Measurements from ENCODE around the gene MGST2.
A peak's percentile ranks its signal among the peaks of the same experiment; 100 is the strongest.
"Not testable (repeated sequence)": the region's sequence is repeated elsewhere in the genome, so short reads cannot be mapped to it uniquely, and the experiment has no call there.

MGST2 gene

DNA sequence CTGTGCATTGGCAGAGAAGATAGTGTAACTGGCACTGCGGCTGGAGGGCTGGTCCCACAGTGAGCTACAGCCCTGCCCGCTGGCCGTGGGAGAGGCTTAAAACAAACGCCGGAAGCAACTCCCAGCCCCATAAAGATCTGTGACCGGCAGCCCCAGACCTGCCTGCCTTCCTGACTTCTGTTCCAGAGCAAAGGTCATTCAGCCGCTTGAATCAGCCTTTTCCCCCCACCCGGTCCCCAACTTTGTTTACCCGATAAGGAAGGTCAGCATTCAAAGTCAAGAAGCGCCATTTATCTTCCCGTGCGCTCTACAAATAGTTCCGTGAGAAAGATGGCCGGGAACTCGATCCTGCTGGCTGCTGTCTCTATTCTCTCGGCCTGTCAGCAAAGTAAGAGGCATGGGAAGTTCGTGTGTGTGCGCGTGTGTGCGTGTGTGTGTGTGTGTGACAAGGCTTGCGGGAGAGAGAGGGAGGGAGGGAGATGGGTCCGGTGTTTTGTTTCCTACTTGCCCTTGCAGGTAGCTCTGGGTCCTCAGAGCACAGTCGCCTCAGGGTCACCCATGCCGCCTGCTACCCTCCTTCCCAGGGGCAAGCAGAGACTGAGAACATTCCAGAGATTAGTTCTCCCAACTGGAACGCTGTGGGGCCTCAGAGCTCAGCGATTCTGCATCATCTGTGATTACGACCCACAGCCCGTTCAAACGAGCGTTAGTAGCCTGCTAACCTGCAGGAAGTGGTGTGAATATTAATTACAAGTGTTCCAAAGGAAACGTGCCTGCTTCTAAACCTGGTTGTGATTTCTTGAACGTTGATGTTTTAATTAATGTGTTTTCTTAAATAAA is at the start of gene MGST2:
Gene MGST2, plus strand, starts transcription at position 130 of the 840 bp plus-strand sequence. Its CDS starts 201 bp downstream, at position 331.
- DNase-seq (ENCODE audit: low read depth in 2 of 3, low spot score in 1 of 3) = peak in 1 of 3 donors; percentile 15

DNA sequence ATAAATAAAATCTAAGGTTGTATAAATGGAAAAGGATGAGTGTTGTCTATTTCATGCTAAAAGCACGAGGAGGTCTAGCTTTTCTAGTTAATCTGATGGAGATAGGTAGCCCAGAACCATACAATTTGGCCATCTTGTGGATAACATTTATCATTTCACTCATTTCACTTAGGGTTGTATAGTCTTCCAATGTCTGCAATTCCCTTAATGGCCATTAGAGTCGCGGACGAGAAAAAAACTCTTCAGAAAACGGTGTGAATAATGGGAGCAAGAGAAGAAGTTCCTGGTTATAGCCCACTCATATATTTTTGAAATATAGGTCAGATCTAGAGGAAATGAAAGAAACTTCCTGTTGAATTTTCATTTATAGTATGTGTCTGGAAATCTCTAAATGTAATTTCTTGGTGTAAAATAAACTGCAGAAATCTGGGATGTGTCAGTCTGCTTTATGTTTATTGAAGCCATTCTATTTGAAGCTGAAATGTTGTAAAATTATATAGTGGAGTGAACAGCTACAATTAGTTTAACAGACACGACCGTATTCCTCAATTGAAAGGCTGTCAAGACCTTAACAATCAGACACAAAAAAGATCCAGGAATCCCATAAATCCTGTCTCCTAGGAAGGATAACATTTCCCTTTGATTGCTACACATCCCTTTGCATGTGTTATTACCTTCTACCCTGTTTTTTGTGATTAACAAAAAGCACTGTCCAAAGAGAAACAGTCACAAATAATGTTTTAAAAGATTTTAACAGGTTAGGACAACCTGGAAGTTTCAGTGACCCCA is 47.7 kb upstream of the MGST2 start:
- DNase-seq (ENCODE audit: low read depth in 2 of 3, low spot score in 1 of 3) = no peak

DNA sequence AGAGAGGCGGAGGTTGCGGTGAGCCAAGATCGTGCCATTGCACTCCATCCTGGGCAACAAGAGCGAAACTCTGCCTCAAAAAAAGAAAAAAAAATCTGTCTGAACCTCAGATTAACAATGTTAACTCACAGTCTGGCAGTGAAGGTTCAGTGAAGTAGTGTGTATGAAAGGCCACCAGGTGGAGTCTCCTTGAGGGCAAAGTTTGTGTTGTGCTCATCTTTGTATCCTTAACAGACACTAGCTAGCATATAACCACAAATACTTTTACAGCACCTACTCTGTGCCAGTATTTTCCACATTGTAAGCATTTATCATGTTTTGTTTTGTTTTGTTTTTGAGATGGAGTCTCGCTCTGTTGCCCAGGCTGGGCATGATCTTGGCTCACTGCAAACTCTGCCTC is 46.0 kb upstream of the MGST2 start:
- DNase-seq (ENCODE audit: low read depth in 2 of 3, low spot score in 1 of 3) = no peak

DNA sequence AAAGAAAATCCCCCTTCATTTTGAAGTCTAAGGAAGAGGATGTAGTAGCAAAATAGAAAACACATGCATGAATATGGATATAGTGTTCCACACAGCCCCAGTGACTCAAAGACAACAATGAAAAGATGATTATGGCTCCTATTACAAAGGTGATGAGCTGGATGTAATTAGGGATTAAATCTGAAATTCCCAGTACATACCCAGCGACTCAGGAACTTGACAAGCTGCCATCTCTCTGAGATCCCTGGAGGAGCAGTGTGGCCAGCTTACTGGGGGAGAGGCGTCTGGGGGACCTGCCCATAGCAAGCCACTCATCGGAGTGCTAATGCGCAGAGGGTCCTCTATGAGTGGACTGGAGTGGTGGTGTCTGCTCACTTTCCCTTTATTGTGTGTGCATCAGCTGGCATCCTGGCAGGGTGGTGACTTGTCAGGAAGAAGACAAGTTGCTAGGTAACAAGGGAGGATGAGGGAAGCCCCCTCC is 42.7 kb upstream of the MGST2 start:
- no peak for DNase-seq (ENCODE audit: low read depth in 2 of 3, low spot score in 1 of 3)

DNA sequence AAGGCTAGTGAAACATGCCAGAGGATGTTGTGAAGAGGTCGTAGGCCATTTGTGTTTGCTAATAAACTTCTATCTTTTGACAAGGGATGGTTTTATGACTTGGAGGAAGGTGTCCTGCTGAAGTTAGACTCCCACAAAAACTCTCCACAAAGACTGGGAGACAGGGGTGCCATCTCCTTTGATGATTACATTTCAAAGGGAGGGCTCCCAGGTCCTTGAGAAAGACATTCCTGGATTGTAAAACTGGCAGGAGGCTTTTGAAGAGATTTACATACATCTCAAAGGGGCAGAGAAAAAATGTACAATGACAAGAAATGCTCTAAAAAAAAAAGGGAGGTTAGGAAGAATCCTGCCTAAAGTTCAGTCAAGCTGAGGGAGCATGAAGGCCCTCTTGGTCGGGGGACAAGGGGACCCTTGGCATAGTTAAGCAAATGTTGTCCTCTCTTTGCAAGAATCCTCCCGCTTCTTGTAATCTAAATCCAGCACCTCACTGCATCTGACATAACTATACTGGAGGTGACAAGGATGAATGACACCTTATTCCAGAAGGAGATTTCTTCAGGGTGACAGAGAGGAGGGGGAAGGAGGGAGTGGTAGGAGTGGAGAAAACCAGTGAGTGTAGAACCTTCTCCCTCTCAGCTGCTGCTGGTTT is 41.1 kb upstream of the MGST2 start:
- DNase-seq (ENCODE audit: low read depth in 2 of 3, low spot score in 1 of 3) = no peak

DNA sequence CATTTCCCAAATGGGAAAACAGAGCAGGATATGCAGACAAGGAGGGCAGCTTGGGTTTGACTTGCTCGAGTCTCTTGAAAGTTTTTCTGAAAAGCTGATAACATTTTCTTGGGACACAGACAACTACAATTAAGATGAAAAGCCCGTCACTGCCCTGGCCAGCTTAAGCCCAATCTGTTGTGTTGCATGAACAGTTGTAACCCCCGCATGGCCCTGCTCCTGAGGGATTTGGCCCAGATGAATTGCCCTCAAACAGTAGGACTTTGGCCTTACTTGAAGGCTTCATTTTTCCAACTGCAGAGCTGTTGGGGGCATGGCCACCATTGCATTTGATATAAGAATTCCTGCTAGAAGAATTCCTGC is 40.5 kb upstream of the MGST2 start:
- no peak for DNase-seq (ENCODE audit: low read depth in 2 of 3, low spot score in 1 of 3)

DNA sequence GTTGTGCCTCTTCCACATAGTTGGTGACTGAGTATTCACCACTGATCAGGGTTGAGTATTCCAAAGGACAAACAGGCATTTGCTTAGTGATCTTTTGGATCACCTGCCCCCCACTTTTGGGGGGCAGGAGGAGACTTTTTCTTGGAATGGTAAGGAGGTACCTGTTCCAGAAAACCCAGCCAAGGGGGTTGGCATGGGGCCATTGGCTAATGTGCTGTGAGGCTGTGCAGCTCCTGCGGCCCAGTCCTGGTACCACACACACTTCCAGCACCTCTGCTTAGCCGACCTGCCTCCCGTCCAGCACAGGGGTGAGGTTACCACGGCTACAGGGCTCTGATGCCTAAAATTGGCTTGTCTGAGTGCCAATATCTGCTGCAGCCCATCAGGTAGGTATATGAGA is 40.1 kb upstream of the MGST2 start:
- no peak for DNase-seq (ENCODE audit: low read depth in 2 of 3, low spot score in 1 of 3)

DNA sequence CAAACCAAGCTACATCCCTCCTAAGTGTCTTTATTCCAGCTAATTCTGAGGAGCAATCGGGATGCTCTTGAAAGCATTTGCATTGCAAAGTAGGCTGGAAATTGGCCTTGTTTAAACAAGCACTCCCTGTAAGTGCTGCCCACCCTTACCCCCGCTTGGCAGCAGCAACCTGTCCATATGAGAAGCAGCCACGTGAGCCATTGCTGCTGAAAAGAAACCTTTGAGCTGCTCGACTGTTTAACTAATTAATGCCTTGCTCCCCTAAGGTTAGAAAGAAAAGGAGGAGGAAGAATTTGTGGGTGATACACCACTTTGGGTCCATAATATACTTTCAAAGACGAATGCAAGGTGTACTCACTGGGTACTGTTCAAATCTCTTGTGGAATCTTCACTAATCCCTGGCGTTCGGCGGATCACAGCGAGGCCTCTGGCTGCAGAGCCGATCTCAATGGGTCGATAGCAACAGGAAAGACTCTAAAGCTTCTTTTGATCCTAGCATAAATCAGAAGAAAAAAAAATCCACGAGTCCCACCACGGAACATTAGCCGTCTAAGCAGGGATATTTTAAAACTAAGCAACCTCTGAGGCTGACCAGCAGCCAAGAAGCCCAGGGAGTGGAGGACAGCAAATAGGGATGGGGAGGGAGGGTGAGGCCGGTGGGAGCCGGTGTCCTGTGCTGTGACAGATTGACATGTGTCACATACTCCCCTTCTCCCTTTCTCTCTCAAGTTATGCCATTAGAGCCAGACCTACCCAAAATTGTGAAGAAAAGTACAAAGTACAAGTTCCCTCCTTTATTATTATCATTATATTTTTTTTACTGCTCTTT is 37.2 kb upstream of the MGST2 start:
- DNase-seq (ENCODE audit: low read depth in 2 of 3, low spot score in 1 of 3) = no peak

DNA sequence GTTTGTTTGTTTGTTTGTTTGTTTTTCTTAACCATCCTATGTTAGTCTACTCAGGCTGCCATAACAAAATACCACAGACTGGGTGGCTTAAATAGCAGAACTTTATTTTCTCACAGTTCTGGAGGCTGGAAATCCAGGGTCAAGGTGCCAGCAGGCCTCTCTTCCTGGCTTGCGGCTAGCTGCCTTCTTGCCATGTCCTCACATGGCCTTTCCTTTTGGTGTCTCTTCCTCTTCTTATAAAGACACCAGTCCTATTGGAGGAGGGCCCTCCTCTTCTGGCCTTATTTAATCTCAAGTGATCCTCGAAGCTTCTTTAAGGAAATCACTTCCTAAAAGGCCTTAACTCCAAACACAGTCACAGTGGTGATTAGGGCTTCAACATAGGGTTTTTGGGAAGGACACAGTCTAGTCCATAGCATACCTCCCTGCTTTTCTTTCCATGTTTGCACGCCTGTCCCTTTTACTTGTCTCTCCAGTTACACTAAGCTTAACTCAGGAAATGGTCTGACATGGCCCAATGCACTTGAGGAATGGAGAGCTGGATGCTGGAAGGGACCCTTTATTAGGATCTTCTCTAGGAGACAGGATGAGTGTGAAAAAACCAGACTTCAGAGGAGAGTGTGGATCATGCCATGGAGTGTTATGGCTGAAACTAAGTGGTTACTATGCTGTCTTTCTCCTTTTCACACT is 36.0 kb upstream of the MGST2 start:
- DNase-seq (ENCODE audit: low read depth in 2 of 3, low spot score in 1 of 3) = no peak

DNA sequence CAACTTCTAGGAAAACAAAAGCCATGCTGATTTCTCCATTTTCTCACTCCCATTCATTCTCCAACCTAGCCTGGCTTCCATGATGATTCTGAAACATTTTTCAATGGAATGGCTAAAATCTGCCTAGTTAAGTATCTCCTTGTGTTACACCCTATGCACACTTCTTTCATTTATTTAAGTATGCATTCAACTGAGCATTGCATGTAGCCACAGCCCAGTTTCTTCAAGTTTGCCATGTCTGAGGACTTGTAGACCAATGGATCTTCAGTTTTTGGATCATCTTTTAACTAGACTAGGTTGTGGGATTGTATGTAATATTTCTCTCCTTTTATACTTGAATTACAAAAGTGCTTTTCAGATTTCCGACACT is 35.5 kb upstream of the MGST2 start:
- DNase-seq (ENCODE audit: low read depth in 2 of 3, low spot score in 1 of 3) = no peak

DNA sequence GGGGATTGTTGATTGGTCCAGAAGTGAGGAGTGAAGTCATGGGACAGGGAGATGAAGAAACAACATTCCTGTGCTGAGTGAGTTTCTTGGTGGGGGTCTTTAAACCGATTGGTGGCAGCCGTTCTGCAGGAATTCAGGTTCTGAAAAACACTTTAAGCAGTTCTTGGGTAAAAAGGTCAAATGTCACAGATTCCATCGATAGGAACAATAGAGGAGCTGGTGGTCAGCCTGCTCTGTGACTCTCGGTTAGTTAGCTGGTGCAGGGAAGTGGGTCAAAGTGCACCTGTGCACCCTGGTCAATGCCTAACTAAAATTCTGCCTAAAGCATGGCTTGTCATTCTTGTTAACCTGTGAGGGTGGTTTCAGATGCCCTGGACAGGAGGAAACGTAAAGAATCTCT is 34.6 kb upstream of the MGST2 start:
- no peak for DNase-seq (ENCODE audit: low read depth in 2 of 3, low spot score in 1 of 3)

DNA sequence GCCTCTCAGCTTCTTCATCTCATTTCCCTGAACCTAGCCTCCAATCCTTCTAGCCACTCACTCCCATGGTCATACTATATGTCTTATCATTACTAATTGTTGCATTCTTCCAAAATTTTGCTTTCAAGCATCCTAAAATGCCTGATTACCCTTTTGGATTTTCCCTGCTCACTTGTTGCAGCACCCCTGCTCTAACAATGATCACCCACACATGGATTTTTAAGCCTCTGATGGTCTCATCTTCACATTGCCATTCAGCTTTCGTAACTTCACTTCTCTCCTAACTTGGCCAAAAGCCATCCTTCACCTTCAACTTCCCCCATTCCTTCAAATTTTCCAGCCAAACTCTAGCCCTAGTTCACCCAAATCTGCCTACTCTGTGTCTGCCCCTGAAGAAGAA is 33.8 kb upstream of the MGST2 start:
- DNase-seq (ENCODE audit: low read depth in 2 of 3, low spot score in 1 of 3) = no peak

DNA sequence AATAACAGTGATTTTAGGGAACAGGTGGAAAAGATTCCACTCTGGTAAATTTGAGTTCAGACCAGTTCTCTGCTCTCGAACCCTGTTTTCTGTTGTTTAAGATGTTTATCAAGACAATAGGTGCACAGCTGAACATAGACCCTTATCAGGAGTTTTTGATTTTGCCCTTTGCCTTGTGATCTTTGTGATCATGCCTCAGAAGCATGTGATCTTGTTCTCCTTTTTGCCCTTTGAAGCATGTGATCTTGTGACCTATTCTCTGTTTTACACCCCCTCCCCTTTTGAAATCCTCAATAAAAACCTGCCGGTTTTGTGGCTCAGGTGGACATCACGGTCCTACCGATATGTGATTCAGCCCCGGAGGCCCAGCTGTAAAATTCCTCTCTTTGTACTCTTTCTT is 32.9 kb upstream of the MGST2 start:
- not testable (repeated sequence) for DNase-seq (ENCODE audit: low read depth in 2 of 3, low spot score in 1 of 3)

DNA sequence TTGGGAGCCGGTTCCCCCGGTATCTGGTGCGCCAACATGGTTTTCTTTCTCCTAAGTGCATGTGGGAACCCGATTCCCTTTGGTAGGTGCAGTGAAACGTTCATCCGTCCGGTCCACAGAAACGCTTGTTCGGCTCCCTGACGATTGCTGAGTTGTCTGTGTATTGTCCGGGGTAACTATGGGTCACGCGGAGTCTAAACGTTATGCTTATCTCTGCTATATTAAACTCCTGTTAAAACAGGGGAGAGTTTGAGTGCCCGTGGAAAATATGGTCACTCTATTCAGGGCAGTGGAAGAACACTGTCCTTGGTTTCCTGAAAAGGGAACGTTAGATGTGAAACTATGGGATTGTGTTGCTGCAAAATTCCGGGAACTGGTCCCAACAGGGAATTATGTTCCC is 32.4 kb upstream of the MGST2 start:
- no peak for DNase-seq (ENCODE audit: low read depth in 2 of 3, low spot score in 1 of 3)

DNA sequence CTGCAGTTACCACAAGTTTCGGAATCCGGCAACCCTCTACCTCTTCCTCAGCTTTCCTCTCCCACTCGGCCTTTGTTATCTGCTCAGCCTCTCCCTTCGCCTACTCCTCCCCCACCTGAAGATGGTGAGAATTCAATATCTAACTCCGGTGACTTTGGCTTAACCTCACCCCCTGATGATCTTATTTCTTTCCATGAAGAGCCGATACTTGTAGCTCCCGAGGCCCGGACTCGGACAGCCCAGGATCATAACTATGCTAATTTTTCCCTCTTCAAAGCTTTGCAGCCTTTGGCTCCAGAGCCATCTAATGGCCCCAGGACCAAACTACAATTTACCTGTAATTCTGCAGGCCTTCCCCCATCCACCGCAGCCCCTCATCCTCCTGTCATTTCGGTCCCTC is 32.0 kb upstream of the MGST2 start:
- no peak for DNase-seq (ENCODE audit: low read depth in 2 of 3, low spot score in 1 of 3)

DNA sequence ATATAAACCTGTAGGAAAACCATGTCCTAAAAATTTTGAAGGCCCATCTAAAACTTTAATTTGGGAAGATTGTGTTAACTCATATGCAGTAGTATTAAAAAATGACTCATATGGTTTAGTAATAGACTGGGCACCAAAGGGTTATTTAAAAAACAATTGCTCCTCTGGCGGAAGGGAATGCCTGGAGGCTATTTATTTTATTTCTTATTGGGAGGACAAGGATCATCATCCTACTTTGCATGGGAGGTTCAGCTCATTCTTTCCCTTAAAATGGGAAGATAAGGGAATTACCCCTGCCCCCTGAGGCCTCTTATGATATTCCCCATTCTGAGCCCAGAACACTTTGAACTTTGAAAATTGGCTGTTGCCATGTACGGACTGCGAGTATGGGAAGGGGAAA is 29.7 kb upstream of the MGST2 start:
- no peak for DNase-seq (ENCODE audit: low read depth in 2 of 3, low spot score in 1 of 3)

DNA sequence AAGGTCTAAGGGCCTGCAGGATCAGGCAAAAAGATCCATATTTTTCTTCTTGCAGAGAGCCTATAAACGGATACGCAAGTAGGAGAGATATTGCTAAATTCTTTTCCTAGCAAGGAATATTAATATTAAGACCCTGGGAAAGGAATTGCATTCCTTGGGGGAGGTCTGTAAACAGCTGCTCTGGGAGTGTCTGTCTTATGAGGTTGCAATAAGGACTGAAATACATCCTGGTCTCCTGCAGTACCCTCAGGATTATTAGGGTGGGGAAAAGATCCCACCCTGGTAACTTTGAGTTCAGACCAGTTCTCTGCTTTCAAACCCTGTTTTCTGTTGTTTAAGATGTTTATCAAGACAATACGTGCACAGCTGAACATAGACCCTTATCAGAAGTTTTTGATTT is 27.3 kb upstream of the MGST2 start:
- DNase-seq (ENCODE audit: low read depth in 2 of 3, low spot score in 1 of 3) = not testable (repeated sequence)

DNA sequence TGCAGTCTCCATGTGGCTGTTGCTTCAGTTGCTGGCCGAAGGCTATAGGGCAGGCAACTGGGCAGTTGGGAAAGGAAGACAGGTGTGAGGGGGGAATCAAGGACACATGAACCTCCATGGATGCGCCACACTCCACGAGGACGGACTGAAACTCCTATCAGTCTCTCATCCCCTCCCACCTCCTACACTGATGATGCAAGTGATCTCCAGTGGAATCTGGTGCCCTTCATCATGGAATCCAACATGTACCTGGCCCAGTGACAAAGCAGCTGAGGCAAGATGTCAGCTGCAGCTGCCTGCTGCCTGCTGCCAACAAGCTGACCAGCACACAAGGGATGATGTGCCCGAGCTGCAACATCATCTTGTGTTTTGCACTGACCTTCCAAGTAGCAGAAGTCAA is 26.0 kb upstream of the MGST2 start:
- no peak for DNase-seq (ENCODE audit: low read depth in 2 of 3, low spot score in 1 of 3)

DNA sequence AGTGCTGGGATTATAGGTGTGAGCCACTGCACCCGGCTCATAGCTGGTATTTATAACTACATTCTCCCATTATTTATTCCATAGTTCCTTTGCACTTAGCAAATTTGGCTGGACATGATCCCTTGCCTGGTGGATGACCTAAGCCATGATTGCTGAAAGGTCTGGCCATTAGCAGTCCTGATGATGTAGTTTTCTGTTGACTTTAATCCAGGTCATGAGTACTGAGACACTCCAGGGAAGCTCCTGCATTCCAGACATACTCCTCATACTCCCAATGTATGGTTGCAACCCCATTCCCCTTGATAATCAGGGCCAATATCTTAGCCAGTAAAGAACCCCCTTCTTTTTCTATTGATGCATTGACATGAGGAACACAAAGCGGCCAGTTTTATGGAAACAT is 24.4 kb upstream of the MGST2 start:
- DNase-seq (ENCODE audit: low read depth in 2 of 3, low spot score in 1 of 3) = no peak

DNA sequence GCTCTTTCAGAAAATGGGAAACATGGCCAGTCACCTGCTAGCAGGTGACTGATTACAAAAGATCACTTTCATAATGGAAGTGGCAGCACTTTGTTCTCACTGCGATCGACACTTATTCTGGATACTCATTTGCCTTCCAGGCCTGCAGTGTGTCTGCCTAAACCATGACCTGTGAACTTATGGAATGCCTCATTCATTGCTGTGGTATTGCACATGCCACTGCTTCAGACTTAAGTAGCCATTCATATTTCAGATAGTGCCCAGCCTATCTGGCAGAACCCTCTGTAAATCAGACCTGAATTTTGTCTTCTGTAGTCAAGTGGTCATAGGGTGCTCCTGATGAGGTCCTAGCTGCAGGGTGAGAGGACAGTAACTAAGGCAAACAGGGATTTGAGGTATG is 23.3 kb upstream of the MGST2 start:
- DNase-seq (ENCODE audit: low read depth in 2 of 3, low spot score in 1 of 3) = no peak
